Caco-2 (cell line): Measurements from ENCODE around the gene CIAO2A. TPM values are rescaled to one million over a fixed set of nuclear protein-coding genes. Genes with fewer than 3 reads are reported as not detected.
"Not testable (repeated sequence)": the region's sequence is repeated elsewhere in the genome, so short reads cannot be mapped to it uniquely, and the experiment has no call there.

ENCODE experiments used
- BruUV-seq: library from RNA; stranded (reverse); fragments of 400-500 nt; replicated peaks from 2 replicates; lab custom pipeline; 2021; lab: Mats Ljungman, UMichigan
- CTCF ChIA-PET: fragments of 300-600 bp; sonication (Branson Sonifier 250); formaldehyde crosslinking; loops from one replicate; lab custom pipeline; 2022; ENCODE audit warnings: antibody characterized with exemption; lab: Charles Lee
- POLR2A ChIA-PET: fragments of 300-600 bp; sonication (Branson Sonifier 250); formaldehyde crosslinking; loops from one replicate; lab custom pipeline; 2022; ENCODE audit warnings: antibody characterized with exemption; lab: Charles Lee
- DNase-seq, 2 experiments: peaks; one replicate each; pipeline versions ENCODE4 v3.0.0 to v3.0.0-alpha.2; 2020 to 2022
- H3K27me3 ChIP-seq: replicated peaks from 2 replicates; pipeline ENCODE4 v1.6.0; 2011; ENCODE audit warnings: low read length; ENCODE audit not compliant: control insufficient read depth, insufficient read depth
- H3K36me3 ChIP-seq: 2 replicates; pipeline ENCODE4 v1.5.1; 2011; ENCODE audit warnings: low read length; ENCODE audit not compliant: control insufficient read depth, insufficient read depth
- H3K4me1 ChIP-seq: fragments of 250-450 bp; sonication (Bioruptor Pico); 2 replicates; pipeline ENCODE4 v1.5.1; 2020; ENCODE audit warnings: mild to moderate bottlenecking
- H3K4me3 ChIP-seq: 2 replicates; pipeline ENCODE4 v1.5.1; 2011; ENCODE audit warnings: low read depth, mild to moderate bottlenecking, control low read depth, low read length
- H3K9me3 ChIP-seq: fragments of 250-450 bp; sonication (Bioruptor Pico); 2 replicates; pipeline ENCODE4 v1.5.1; 2020; ENCODE audit warnings: mild to moderate bottlenecking, moderate library complexity
- H3K27ac Mint-ChIP-seq: one replicate; pipeline ENCODE4 v1.8.0; 2022; ENCODE audit warnings: mixed read lengths; ENCODE audit not compliant: unreplicated experiment
- H3K27me3 Mint-ChIP-seq: one replicate; pipeline ENCODE4 v1.8.0; 2022; ENCODE audit warnings: mixed read lengths; ENCODE audit not compliant: insufficient read depth, unreplicated experiment
- H3K36me3 Mint-ChIP-seq: one replicate; pipeline ENCODE4 v1.8.0; 2022; ENCODE audit warnings: mild to moderate bottlenecking, mixed read lengths; ENCODE audit not compliant: insufficient read depth, unreplicated experiment
- H3K4me1 Mint-ChIP-seq: one replicate; pipeline ENCODE4 v1.8.0; 2022; ENCODE audit warnings: low read depth, mixed read lengths; ENCODE audit not compliant: unreplicated experiment
- H3K4me3 Mint-ChIP-seq: one replicate; pipeline ENCODE4 v1.8.0; 2022; ENCODE audit warnings: mild to moderate bottlenecking, moderate library complexity, mixed read lengths; ENCODE audit not compliant: unreplicated experiment
- H3K9me3 Mint-ChIP-seq: one replicate; pipeline ENCODE4 v1.8.0; 2022; ENCODE audit warnings: mixed read lengths; ENCODE audit not compliant: unreplicated experiment
- CTCF ChIP-seq, 2 experiments: fragments of 200-600 bp in 1 of 2; IDR thresholded peaks; 1 replicate in 1 of 2; 2 replicates in 1 of 2; pipeline versions ENCODE4 v1.5.1 to v1.8.0; 2011 to 2022; ENCODE audit warnings: antibody characterized with exemption in 1 of 2, control low read depth in 1 of 2, inconsistent platforms in 1 of 2, low read depth in 1 of 2, low read length in 1 of 2, mild to moderate bottlenecking in 1 of 2, moderate library complexity in 1 of 2; ENCODE audit not compliant: insufficient read depth in 1 of 2, severe bottlenecking in 1 of 2, unreplicated experiment in 1 of 2
- intact Hi-C: fragments of 100-400 bp; cut with micrococcal nuclease; formaldehyde crosslinking; loops from one replicate; pipeline ENCODE4 v1.10.0; 2022; ENCODE audit not compliant: unreplicated experiment
- total RNA-seq: library from RNA; stranded (reverse); gene quantifications from 2 replicates; pipeline ENCODE4 v1.2.3, GENCODE V29; 2022

CIAO2A gene
- total RNA-seq, 1 experiment from 2014 or later = 61.6 TPM

- no peaks in the 10 kb centered on the region; the same call in 1 of the 2 replicates for H3K36me3 ChIP-seq
- no peak overlapping the region for H3K4me3 Mint-ChIP-seq
- intact Hi-C loops = loop anchor here (2.0 kb wide), 3 partner anchors 122 to 456 kb away; no protein-coding TSS in a partner anchor
- no peak overlapping the region for H3K27ac Mint-ChIP-seq
- DNase-seq = no peak
- no peaks in the 10 kb centered on the region for H3K27me3 ChIP-seq
- H3K9me3 ChIP-seq = no peaks in the 10 kb centered on the region
- peaks cover 15% of the 10 kb centered on the region for H3K4me1 ChIP-seq
- no peaks in the 10 kb centered on the region for H3K9me3 Mint-ChIP-seq
- no peak for TF ChIP-seq CTCF (IDR thresholded peaks at IDR 0.05; ENCODE audit: insufficient read depth in 1 of 2, low read depth in 1 of 2, low read length in 1 of 2, severe bottlenecking in 1 of 2, unreplicated experiment in 1 of 2)
- CTCF ChIA-PET = no interaction called here
- no peaks in the 10 kb centered on the region for H3K36me3 Mint-ChIP-seq
- no peaks in the 10 kb centered on the region for H3K27me3 Mint-ChIP-seq
- no peak overlapping the region for H3K4me3 ChIP-seq
- peaks cover 5% of the 10 kb centered on the region for H3K4me1 Mint-ChIP-seq
- POLR2A ChIA-PET = no interaction called here
- no TSS peak for BruUV-seq
Measured at GRCh38 chr15:64066451-64066850, 27.2 kb downstream of the CIAO2A start.

- Histone ChIP-seq H3K36me3 (no peaks in the 10 kb centered on the region), H3K27me3 (no peaks in the 10 kb centered on the region), H3K9me3 (no peaks in the 10 kb centered on the region), H3K4me1 (no peaks in the 10 kb centered on the region), H3K4me3 (no peak overlapping the region)
- Mint-ChIP-seq H3K27me3 (no peaks in the 10 kb centered on the region), H3K27ac (no peak overlapping the region), H3K36me3 (no peaks in the 10 kb centered on the region), H3K4me3 (no peak overlapping the region), H3K4me1 (no peaks in the 10 kb centered on the region), H3K9me3 (no peaks in the 10 kb centered on the region)
- intact Hi-C loops = no loop called here
- BruUV-seq = no TSS peak
- TF ChIP-seq CTCF (IDR thresholded peaks at IDR 0.05; ENCODE audit: insufficient read depth in 1 of 2, low read depth in 1 of 2, low read length in 1 of 2, severe bottlenecking in 1 of 2, unreplicated experiment in 1 of 2) = no peak
- POLR2A ChIA-PET = no interaction called here
- CTCF ChIA-PET = no interaction called here
- no peak for DNase-seq
Measured at GRCh38 chr15:64060716-64061115, 32.9 kb downstream of the CIAO2A start.

GRCh38 chr15:64059104-64059503, 34.5 kb downstream of the CIAO2A start:
- H3K4me1 Mint-ChIP-seq, H3K4me1 ChIP-seq, POLR2A ChIA-PET, H3K9me3 ChIP-seq, H3K4me3 Mint-ChIP-seq, H3K36me3 Mint-ChIP-seq, CTCF ChIA-PET, H3K36me3 ChIP-seq, H3K27me3 Mint-ChIP-seq, intact Hi-C loops, BruUV-seq, H3K27ac Mint-ChIP-seq, H3K27me3 ChIP-seq, DNase-seq, H3K4me3 ChIP-seq, H3K9me3 Mint-ChIP-seq: not testable (repeated sequence)

GRCh38 chr15:64058279-64058678, 35.4 kb downstream of the CIAO2A start:
- H3K27me3 Mint-ChIP-seq = no peaks in the 10 kb centered on the region
- Histone ChIP-seq H3K4me1 (no peaks in the 10 kb centered on the region), H3K4me3 (no peak overlapping the region), H3K9me3 (no peaks in the 10 kb centered on the region), H3K36me3 (no peaks in the 10 kb centered on the region), H3K27me3 (no peaks in the 10 kb centered on the region)
- no peak for TF ChIP-seq CTCF (IDR thresholded peaks at IDR 0.05; ENCODE audit: insufficient read depth in 1 of 2, low read depth in 1 of 2, low read length in 1 of 2, severe bottlenecking in 1 of 2, unreplicated experiment in 1 of 2)
- H3K4me1 Mint-ChIP-seq = no peaks in the 10 kb centered on the region
- no peak for DNase-seq
- no peak overlapping the region for H3K4me3 Mint-ChIP-seq
- ChIA-PET CTCF (no interaction called here), POLR2A (no interaction called here)
- no peaks in the 10 kb centered on the region for H3K36me3 Mint-ChIP-seq
- no TSS peak for BruUV-seq
- no peak overlapping the region for H3K27ac Mint-ChIP-seq
- intact Hi-C loops = no loop called here
- H3K9me3 Mint-ChIP-seq = no peaks in the 10 kb centered on the region

- POLR2A ChIA-PET, H3K9me3 Mint-ChIP-seq, H3K36me3 ChIP-seq, BruUV-seq, H3K27ac Mint-ChIP-seq, DNase-seq, H3K9me3 ChIP-seq, H3K27me3 Mint-ChIP-seq, H3K36me3 Mint-ChIP-seq, CTCF ChIA-PET, H3K27me3 ChIP-seq, intact Hi-C loops, H3K4me3 ChIP-seq, H3K4me3 Mint-ChIP-seq: not testable (repeated sequence)
- H3K4me1 ChIP-seq = peaks cover 20% of the 10 kb centered on the region
- H3K4me1 Mint-ChIP-seq = peaks cover 17% of the 10 kb centered on the region
Measured at GRCh38 chr15:64053674-64054073, 40.0 kb downstream of the CIAO2A start.
